WTC11 (cell line): ENCODE data around the gene OSBP2. TPM values are rescaled to one million over a fixed set of nuclear protein-coding genes. Genes with fewer than 3 reads are reported as not detected.
"Not testable (repeated sequence)": the region's sequence is repeated elsewhere in the genome, so short reads cannot be mapped to it uniquely, and the experiment has no call there.

ENCODE experiments used
- ATAC-seq: fragments of 200-7000 bp; cut with Tn5 transposase; 2 replicates; pipeline ENCODE4 v1.10.0; 2021; ENCODE audit warnings: mild to moderate bottlenecking, moderate library complexity
- CTCF ChIA-PET: fragments of 300-600 bp; sonication (Branson Sonifier 250); formaldehyde crosslinking; loops from one replicate; lab custom pipeline; 2021; ENCODE audit warnings: antibody characterized with exemption; lab: Charles Lee
- POLR2A ChIA-PET: fragments of 350-600 bp; sonication (Branson Sonifier 250); formaldehyde crosslinking; loops from one replicate; lab custom pipeline; 2021; ENCODE audit warnings: antibody characterized with exemption; lab: Charles Lee
- DNase-seq: peaks from one replicate; pipeline ENCODE4 v3.0.0; 2021; ENCODE audit warnings: low spot score
- H3K27ac Mint-ChIP-seq: 2 replicates; pipeline ENCODE4 v1.8.0; 2021; ENCODE audit warnings: mixed read lengths
- H3K27me3 Mint-ChIP-seq: 2 replicates; pipeline ENCODE4 v1.8.0; 2021; ENCODE audit warnings: low read depth, mild to moderate bottlenecking, moderate library complexity, mixed read lengths
- H3K36me3 Mint-ChIP-seq: 2 replicates; pipeline ENCODE4 v1.8.0; 2021; ENCODE audit warnings: mixed read lengths
- H3K4me1 Mint-ChIP-seq: 2 replicates; pipeline ENCODE4 v1.8.0; 2022; ENCODE audit warnings: mixed read lengths
- H3K4me3 Mint-ChIP-seq: 2 replicates; pipeline ENCODE4 v1.8.0; 2021; ENCODE audit warnings: mild to moderate bottlenecking, moderate library complexity, mixed read lengths
- H3K9me3 Mint-ChIP-seq: 2 replicates; pipeline ENCODE4 v1.8.0; 2021; ENCODE audit warnings: mixed read lengths
- FOXP1 ChIP-seq: sonication (generic); formaldehyde crosslinking; IDR thresholded peaks from 2 replicates; pipeline ENCODE4 v1.8.0; 2022; ENCODE audit warnings: missing genetic modification reagents, mild to moderate bottlenecking, moderate library complexity, borderline replicate concordance
- GABPB1 ChIP-seq: sonication (generic); formaldehyde crosslinking; IDR thresholded peaks from 2 replicates; pipeline ENCODE4 v1.8.1; 2023; ENCODE audit warnings: mild to moderate bottlenecking, missing genetic modification reagents
- MYBL2 ChIP-seq: sonication (generic); formaldehyde crosslinking; IDR thresholded peaks from 2 replicates; pipeline ENCODE4 v1.8.1; 2023; ENCODE audit warnings: mild to moderate bottlenecking, moderate library complexity, missing genetic modification reagents
- NFYB ChIP-seq: sonication (generic); formaldehyde crosslinking; conservative IDR thresholded peaks from 2 replicates; pipeline ENCODE4 v1.8.0; 2022; ENCODE audit warnings: low read depth, missing genetic modification reagents
- RORB ChIP-seq: fragments of 250-450 bp; sonication (Bioruptor Pico); IDR thresholded peaks from 2 replicates; pipeline ENCODE4 v1.9.0; 2021; ENCODE audit warnings: mild to moderate bottlenecking
- TP53 ChIP-seq: sonication (generic); formaldehyde crosslinking; IDR thresholded peaks from 2 replicates; pipeline ENCODE4 v1.8.1; 2023; ENCODE audit warnings: mild to moderate bottlenecking, missing genetic modification reagents
- ZBTB21 ChIP-seq: sonication (generic); formaldehyde crosslinking; IDR thresholded peaks from 2 replicates; pipeline ENCODE4 v1.8.1; 2023; ENCODE audit warnings: mild to moderate bottlenecking, missing genetic modification reagents, borderline replicate concordance
- ZNF121 ChIP-seq: sonication (generic); formaldehyde crosslinking; IDR thresholded peaks from 2 replicates; pipeline ENCODE4 v1.8.0; 2023; ENCODE audit warnings: missing genetic modification reagents
- total RNA-seq: library from RNA; stranded (reverse); gene quantifications from 3 replicates; pipeline ENCODE4 v1.2.3, GENCODE V29; 2021
- TF ChIP-seq, protein P1 (sequence below): sonication (generic); formaldehyde crosslinking; IDR thresholded peaks from 2 replicates; pipeline ENCODE4 v1.8.1; 2023; ENCODE audit warnings: mild to moderate bottlenecking, missing genetic modification reagents, moderate library complexity
- TF ChIP-seq, protein P2 (sequence below): sonication (generic); formaldehyde crosslinking; IDR thresholded peaks from 2 replicates; pipeline ENCODE4 v1.8.1; 2022; ENCODE audit warnings: low read depth, missing genetic modification reagents, borderline replicate concordance
- TF ChIP-seq, protein P3 (sequence below): fragments of 250-450 bp; sonication (Bioruptor Pico); IDR thresholded peaks from 2 replicates; pipeline ENCODE4 v1.9.0; 2021; ENCODE audit warnings: mild to moderate bottlenecking, borderline replicate concordance
- TF ChIP-seq, protein P4 (sequence below): sonication (generic); formaldehyde crosslinking; conservative IDR thresholded peaks from 2 replicates; pipeline ENCODE4 v1.8.1; 2022; ENCODE audit warnings: mild to moderate bottlenecking, missing genetic modification reagents
- TF ChIP-seq, protein P5 (sequence below): sonication (generic); formaldehyde crosslinking; IDR thresholded peaks from 2 replicates; pipeline ENCODE4 v1.8.1; 2023; ENCODE audit warnings: mild to moderate bottlenecking, missing genetic modification reagents

Gene OSBP2
- total RNA-seq, 1 experiment from 2014 or later, result 4.1 TPM

DNA sequence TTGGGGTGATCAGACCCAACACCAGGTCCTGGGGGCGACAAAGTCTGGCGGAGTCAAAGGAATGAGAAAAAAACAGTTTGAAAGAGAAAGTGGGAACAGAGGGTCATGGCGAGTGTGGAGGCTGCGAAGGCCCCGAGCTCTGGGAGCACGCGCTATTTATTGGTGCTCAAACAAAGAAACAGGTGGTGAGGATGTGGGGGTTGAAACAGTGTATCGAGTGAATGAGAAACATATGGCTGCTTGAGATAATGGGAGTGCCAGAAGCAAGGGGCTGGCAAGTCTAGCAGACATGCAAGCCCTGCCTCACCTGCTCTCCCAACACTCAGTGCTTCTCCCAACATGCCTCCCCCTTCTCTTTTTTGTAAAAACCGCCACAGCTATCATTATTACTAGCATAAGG, 19.2 kb upstream of the OSBP2 start:
- ChIA-PET CTCF (no interaction called here), POLR2A (no interaction called here)
- Mint-ChIP-seq H3K9me3 (no peaks in the 10 kb centered on the region), H3K27me3 (peaks cover 13% of the 10 kb centered on the region), H3K27ac (no peak overlapping the region), H3K4me1 (peaks cover 11% of the 10 kb centered on the region), H3K36me3 (no peaks in the 10 kb centered on the region), H3K4me3 (no peak overlapping the region)
- ATAC-seq (no peak), DNase-seq (no peak)
- no peak for TF ChIP-seq GABPB1 (CRISPR knock-in tag)
- TF ChIP-seq, protein P1, sequence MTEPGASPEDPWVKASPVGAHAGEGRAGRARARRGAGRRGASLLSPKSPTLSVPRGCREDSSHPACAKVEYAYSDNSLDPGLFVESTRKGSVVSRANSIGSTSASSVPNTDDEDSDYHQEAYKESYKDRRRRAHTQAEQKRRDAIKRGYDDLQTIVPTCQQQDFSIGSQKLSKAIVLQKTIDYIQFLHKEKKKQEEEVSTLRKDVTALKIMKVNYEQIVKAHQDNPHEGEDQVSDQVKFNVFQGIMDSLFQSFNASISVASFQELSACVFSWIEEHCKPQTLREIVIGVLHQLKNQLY (CRISPR knock-in tag), result no peak
- no peak for TF ChIP-seq RORB
- TF ChIP-seq, protein P2, sequence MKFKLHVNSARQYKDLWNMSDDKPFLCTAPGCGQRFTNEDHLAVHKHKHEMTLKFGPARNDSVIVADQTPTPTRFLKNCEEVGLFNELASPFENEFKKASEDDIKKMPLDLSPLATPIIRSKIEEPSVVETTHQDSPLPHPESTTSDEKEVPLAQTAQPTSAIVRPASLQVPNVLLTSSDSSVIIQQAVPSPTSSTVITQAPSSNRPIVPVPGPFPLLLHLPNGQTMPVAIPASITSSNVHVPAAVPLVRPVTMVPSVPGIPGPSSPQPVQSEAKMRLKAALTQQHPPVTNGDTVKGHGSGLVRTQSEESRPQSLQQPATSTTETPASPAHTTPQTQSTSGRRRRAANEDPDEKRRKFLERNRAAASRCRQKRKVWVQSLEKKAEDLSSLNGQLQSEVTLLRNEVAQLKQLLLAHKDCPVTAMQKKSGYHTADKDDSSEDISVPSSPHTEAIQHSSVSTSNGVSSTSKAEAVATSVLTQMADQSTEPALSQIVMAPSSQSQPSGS (CRISPR knock-in tag), result no peak
- TF ChIP-seq, protein P3, sequence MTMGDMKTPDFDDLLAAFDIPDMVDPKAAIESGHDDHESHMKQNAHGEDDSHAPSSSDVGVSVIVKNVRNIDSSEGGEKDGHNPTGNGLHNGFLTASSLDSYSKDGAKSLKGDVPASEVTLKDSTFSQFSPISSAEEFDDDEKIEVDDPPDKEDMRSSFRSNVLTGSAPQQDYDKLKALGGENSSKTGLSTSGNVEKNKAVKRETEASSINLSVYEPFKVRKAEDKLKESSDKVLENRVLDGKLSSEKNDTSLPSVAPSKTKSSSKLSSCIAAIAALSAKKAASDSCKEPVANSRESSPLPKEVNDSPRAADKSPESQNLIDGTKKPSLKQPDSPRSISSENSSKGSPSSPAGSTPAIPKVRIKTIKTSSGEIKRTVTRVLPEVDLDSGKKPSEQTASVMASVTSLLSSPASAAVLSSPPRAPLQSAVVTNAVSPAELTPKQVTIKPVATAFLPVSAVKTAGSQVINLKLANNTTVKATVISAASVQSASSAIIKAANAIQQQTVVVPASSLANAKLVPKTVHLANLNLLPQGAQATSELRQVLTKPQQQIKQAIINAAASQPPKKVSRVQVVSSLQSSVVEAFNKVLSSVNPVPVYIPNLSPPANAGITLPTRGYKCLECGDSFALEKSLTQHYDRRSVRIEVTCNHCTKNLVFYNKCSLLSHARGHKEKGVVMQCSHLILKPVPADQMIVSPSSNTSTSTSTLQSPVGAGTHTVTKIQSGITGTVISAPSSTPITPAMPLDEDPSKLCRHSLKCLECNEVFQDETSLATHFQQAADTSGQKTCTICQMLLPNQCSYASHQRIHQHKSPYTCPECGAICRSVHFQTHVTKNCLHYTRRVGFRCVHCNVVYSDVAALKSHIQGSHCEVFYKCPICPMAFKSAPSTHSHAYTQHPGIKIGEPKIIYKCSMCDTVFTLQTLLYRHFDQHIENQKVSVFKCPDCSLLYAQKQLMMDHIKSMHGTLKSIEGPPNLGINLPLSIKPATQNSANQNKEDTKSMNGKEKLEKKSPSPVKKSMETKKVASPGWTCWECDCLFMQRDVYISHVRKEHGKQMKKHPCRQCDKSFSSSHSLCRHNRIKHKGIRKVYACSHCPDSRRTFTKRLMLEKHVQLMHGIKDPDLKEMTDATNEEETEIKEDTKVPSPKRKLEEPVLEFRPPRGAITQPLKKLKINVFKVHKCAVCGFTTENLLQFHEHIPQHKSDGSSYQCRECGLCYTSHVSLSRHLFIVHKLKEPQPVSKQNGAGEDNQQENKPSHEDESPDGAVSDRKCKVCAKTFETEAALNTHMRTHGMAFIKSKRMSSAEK, result no peak
- TF ChIP-seq, protein P4, sequence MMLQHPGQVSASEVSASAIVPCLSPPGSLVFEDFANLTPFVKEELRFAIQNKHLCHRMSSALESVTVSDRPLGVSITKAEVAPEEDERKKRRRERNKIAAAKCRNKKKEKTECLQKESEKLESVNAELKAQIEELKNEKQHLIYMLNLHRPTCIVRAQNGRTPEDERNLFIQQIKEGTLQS (CRISPR knock-in tag), result no peak
- no peak for TF ChIP-seq TP53 (CRISPR knock-in tag)
- no peak for TF ChIP-seq NFYB (CRISPR knock-in tag)
- TF ChIP-seq, all 79 proteins: peak for 0

DNA sequence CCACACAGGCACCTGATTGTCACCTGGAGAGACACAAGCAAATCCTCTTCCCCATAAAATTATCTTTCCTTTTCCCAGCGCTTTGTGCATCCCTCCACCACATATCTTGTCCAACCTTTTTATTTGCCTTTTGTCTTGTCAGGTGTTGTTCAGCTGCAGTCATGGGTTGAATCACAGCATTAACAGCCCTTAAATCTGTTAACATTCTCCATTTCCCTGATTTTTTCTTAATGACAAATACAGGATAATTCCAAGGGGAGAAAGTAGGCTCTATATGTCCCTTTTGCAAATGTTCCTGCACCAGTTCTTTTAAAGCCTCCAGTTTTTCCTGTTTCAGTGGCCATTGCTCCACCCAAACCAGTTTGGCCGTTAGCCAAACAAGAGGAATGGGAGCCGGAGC, 18.1 kb upstream of the OSBP2 start:
- CTCF ChIA-PET, H3K9me3 Mint-ChIP-seq, POLR2A ChIA-PET, DNase-seq, H3K27ac Mint-ChIP-seq, ATAC-seq, H3K36me3 Mint-ChIP-seq, H3K4me3 Mint-ChIP-seq, H3K27me3 Mint-ChIP-seq: not testable (repeated sequence)
- H3K4me1 Mint-ChIP-seq, result peaks cover 18% of the 10 kb centered on the region

DNA sequence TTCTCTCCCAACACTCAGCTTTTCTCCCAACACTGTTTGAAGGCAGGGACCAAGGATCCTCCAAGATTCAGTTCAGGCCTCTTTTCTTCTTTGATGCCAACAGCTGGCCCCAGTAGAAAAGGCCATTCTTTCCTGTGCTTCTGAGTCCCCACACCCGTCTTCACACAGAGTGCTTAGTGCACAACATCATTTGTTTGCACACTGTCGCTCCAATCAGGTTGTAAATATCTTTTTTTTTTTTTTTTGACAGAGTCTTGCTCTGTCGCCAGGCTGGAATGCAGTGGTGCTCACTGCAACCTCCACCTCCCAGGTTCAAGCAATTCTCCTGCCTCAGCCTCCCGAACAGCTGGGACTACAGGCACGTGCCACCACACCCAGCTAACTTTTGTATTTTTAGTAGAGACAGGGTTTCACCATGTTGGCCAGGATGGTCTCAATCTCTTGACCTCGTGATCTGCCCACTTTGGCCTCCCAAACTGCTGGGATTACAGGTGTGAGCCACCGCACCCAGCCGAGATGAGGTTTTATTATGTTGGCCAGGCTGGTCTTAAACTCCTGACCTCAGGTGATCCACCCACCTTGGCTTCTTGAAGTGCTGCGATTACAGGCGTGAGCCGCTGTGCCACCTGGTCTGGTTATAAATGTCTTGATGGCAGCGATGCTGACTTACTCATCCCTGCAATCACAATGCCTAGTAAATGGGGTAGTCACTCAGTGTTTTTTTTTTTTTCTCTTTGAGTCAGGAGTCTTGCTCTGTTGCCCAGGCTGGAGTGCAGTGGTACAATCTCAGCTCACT, 14.6 kb upstream of the OSBP2 start:
- H3K36me3 Mint-ChIP-seq, DNase-seq, POLR2A ChIA-PET, H3K27ac Mint-ChIP-seq, H3K27me3 Mint-ChIP-seq, ATAC-seq, H3K4me3 Mint-ChIP-seq, H3K9me3 Mint-ChIP-seq: not testable (repeated sequence)
- H3K4me1 Mint-ChIP-seq, result peaks cover 25% of the 10 kb centered on the region
- CTCF ChIA-PET, result interaction anchor here (0.6 to 4.3 kb wide), 5 partner anchors 12 to 176 kb away, joined by 3 to 23 read pairs (median 8); partner anchors contain the start of gene DUSP18

DNA sequence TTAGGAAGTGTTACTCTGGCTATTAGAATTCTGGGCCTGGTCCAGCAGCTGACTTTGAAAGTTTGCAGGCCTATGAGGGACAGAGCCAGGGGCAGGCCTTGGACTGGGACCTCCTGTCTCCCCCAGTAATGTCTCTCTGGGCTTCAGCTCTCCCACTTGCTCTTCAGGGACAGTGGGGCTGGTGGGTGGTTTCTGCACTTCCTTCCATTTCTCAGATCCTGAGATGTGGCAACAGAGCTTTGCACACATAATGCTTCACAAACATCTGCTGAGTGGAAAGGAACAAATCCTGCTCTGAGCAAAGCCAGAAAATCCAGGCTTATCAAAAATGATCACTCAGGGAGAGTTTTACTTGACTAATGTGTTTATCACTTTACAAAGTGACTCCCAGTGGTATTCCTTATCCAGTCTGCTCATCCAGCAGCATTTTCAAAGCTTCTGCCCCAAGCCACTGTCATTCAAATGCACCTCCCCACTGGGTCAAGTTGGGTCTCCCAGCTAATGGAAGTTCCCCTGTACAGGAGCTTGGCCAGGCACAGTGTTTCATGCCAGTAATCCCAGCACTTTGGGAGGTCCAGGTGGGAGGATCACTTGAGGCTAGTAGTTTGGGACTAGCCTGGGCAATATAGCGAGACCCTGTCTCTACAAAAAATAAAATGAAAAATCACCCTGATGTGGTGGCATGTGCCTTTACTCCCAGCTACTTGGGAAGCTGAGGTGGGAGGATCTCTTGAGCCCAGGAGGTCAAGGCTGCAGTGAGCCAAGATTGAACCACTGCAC, 13.5 kb upstream of the OSBP2 start:
- Mint-ChIP-seq H3K9me3 (no peaks in the 10 kb centered on the region), H3K27ac (no peak overlapping the region), H3K27me3 (peaks cover under 1% of the 10 kb centered on the region; the same call in 1 of the 2 replicates), H3K36me3 (no peaks in the 10 kb centered on the region), H3K4me1 (peaks cover 25% of the 10 kb centered on the region)
- DNase-seq (no peak), ATAC-seq (no peak)
- CTCF ChIA-PET, result interaction anchor here (0.6 to 4.3 kb wide), 4 partner anchors 25 to 210 kb away, joined by 3 to 23 read pairs (median 3); no protein-coding TSS in a partner anchor
- POLR2A ChIA-PET, result no interaction called here
- TF ChIP-seq ZBTB21 (CRISPR knock-in tag), result no peak
- peak; percentile 91 for TF ChIP-seq ZNF121 (CRISPR knock-in tag)
- TF ChIP-seq, protein P5, sequence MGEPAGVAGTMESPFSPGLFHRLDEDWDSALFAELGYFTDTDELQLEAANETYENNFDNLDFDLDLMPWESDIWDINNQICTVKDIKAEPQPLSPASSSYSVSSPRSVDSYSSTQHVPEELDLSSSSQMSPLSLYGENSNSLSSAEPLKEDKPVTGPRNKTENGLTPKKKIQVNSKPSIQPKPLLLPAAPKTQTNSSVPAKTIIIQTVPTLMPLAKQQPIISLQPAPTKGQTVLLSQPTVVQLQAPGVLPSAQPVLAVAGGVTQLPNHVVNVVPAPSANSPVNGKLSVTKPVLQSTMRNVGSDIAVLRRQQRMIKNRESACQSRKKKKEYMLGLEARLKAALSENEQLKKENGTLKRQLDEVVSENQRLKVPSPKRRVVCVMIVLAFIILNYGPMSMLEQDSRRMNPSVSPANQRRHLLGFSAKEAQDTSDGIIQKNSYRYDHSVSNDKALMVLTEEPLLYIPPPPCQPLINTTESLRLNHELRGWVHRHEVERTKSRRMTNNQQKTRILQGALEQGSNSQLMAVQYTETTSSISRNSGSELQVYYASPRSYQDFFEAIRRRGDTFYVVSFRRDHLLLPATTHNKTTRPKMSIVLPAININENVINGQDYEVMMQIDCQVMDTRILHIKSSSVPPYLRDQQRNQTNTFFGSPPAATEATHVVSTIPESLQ (CRISPR knock-in tag), result no peak
- TF ChIP-seq MYBL2 (CRISPR knock-in tag), result no peak
- no peak for TF ChIP-seq FOXP1
- TF ChIP-seq, all 79 proteins: peak for 1
- H3K4me3 Mint-ChIP-seq, result no peak overlapping the region
